ENCODE results near the gene TMPRSS6. TPM values are rescaled to one million over a fixed set of nuclear protein-coding genes. Genes with fewer than 3 reads are reported as not detected.

The TMPRSS6 gene
- total RNA-seq, 1 experiment from 2014 or later, result not detected

DNA sequence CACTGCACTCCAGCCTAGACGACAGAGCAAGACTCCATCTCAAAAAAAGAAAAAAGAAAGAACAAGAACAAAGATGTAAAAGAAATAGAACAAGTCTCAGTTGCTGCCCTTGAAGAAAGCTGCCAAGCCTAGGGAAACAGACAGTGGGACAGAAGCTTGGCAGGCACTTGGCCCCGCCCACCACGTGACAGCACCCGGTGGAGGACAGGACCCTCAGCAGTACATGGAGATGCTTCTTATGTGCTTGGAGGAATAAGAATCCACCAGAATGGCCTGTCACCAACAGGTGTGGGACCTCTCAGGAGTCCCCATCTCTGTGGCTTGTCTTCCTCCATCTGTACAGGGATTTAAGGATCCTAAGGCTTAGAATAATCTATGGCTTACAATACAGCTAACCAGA lies 7.6 kb upstream of the TMPRSS6 start:
- ChIA-PET POLR2A (no interaction called here), CTCF (interaction anchor here (0.6 kb wide), 1 partner anchor 85 kb away, joined by 3 read pairs; no protein-coding TSS in a partner anchor)
- BruUV-seq (replicated peaks), result no TSS peak
- Mint-ChIP-seq H3K4me3 (ENCODE audit: unreplicated experiment) (no peak overlapping the region), H3K4me1 (ENCODE audit: insufficient read depth, unreplicated experiment) (peaks cover 5% of the 10 kb centered on the region), H3K9me3 (ENCODE audit: unreplicated experiment) (no peaks in the 10 kb centered on the region), H3K27ac (ENCODE audit: low read depth, unreplicated experiment) (no peak overlapping the region), H3K36me3 (ENCODE audit: insufficient read depth, unreplicated experiment) (no peaks in the 10 kb centered on the region), H3K27me3 (ENCODE audit: insufficient read depth, unreplicated experiment) (peaks cover 13% of the 10 kb centered on the region)
- intact Hi-C loops (cut with micrococcal nuclease), result no loop called here
- no peak for DNase-seq (ENCODE audit: unreplicated experiment)
- TF ChIP-seq CTCF (IDR thresholded peaks at IDR 0.05; ENCODE audit: unreplicated experiment), result no peak

- H3K9me3 Mint-ChIP-seq (ENCODE audit: unreplicated experiment), result no peaks in the 10 kb centered on the region
- H3K27me3 Mint-ChIP-seq (ENCODE audit: insufficient read depth, unreplicated experiment), result peaks cover 25% of the 10 kb centered on the region
- no peaks in the 10 kb centered on the region for H3K36me3 Mint-ChIP-seq (ENCODE audit: insufficient read depth, unreplicated experiment)
- intact Hi-C loops (cut with micrococcal nuclease), result no loop called here
- H3K4me3 Mint-ChIP-seq (ENCODE audit: unreplicated experiment), result no peak overlapping the region
- H3K4me1 Mint-ChIP-seq (ENCODE audit: insufficient read depth, unreplicated experiment), result no peaks in the 10 kb centered on the region
- TF ChIP-seq CTCF (IDR thresholded peaks at IDR 0.05; ENCODE audit: unreplicated experiment), result no peak
- no peak for DNase-seq (ENCODE audit: unreplicated experiment)
- CTCF ChIA-PET, result interaction anchor here (0.7 kb wide), 1 partner anchor 40 kb away, joined by 3 read pairs; no protein-coding TSS in a partner anchor
- no peak overlapping the region for H3K27ac Mint-ChIP-seq (ENCODE audit: low read depth, unreplicated experiment)
- no TSS peak for BruUV-seq (replicated peaks)
- POLR2A ChIA-PET, result no interaction called here
Measured at GRCh38 chr22:37115032-37115431, 5.5 kb upstream of the TMPRSS6 start.

- intact Hi-C loops (cut with micrococcal nuclease), result no loop called here
- DNase-seq (ENCODE audit: unreplicated experiment), result no peak
- H3K27ac Mint-ChIP-seq (ENCODE audit: low read depth, unreplicated experiment), result no peak overlapping the region
- H3K4me1 Mint-ChIP-seq (ENCODE audit: insufficient read depth, unreplicated experiment), result no peaks in the 10 kb centered on the region
- H3K36me3 Mint-ChIP-seq (ENCODE audit: insufficient read depth, unreplicated experiment), result no peaks in the 10 kb centered on the region
- TF ChIP-seq CTCF (IDR thresholded peaks at IDR 0.05; ENCODE audit: unreplicated experiment), result no peak
- H3K4me3 Mint-ChIP-seq (ENCODE audit: unreplicated experiment), result no peak overlapping the region
- no TSS peak for BruUV-seq (replicated peaks)
- ChIA-PET POLR2A (no interaction called here), CTCF (interaction anchor here (0.7 kb wide), 1 partner anchor 243 kb away, joined by 3 read pairs; no protein-coding TSS in a partner anchor)
- H3K9me3 Mint-ChIP-seq (ENCODE audit: unreplicated experiment), result no peaks in the 10 kb centered on the region
- peaks cover 25% of the 10 kb centered on the region for H3K27me3 Mint-ChIP-seq (ENCODE audit: insufficient read depth, unreplicated experiment)
Measured at GRCh38 chr22:37113757-37114156, 4.2 kb upstream of the TMPRSS6 start.

GRCh38 chr22:37112084-37112728 lies 2.7 kb upstream of the TMPRSS6 start:
- no peak for DNase-seq (ENCODE audit: unreplicated experiment)
- Mint-ChIP-seq H3K36me3 (ENCODE audit: insufficient read depth, unreplicated experiment) (no peaks in the 10 kb centered on the region), H3K4me3 (ENCODE audit: unreplicated experiment) (no peak overlapping the region), H3K4me1 (ENCODE audit: insufficient read depth, unreplicated experiment) (no peaks in the 10 kb centered on the region), H3K9me3 (ENCODE audit: unreplicated experiment) (no peaks in the 10 kb centered on the region), H3K27ac (ENCODE audit: low read depth, unreplicated experiment) (no peak overlapping the region), H3K27me3 (ENCODE audit: insufficient read depth, unreplicated experiment) (peaks cover 25% of the 10 kb centered on the region)
- TF ChIP-seq CTCF (IDR thresholded peaks at IDR 0.05; ENCODE audit: unreplicated experiment), result no peak
- intact Hi-C loops (cut with micrococcal nuclease), result no loop called here
- ChIA-PET CTCF (no interaction called here), POLR2A (no interaction called here)
- no TSS peak for BruUV-seq (replicated peaks)

Measured in MCF 10A (cell line).